HepG2 (cell line): ENCODE data around the gene CAMTA1.

Experiments
- CHD2 ChIP-seq: IDR thresholded peaks from 2 replicates; pipeline ENCODE4 v1.6.1; 2011; ENCODE audit warnings: low read depth, low read length, improper control_type of control experiment
- EZH2 ChIP-seq: conservative IDR thresholded peaks from 2 replicates; pipeline ENCODE4 v1.6.1; 2012; ENCODE audit warnings: mild to moderate bottlenecking, low read depth, low read length, moderate library complexity
- KDM5B ChIP-seq: sonication (generic); formaldehyde crosslinking; IDR thresholded peaks from 2 replicates; pipeline ENCODE4 v1.4.0; 2020; ENCODE audit warnings: missing genetic modification reagents, mild to moderate bottlenecking, borderline replicate concordance
- POLR2A ChIP-seq, 2 experiments: IDR thresholded peaks; 2 replicates each; pipeline ENCODE4 v1.6.1; 2011; ENCODE audit warnings: low read depth in 2 of 2, low read length in 2 of 2, mild to moderate bottlenecking in 1 of 2, moderate library complexity in 1 of 2; ENCODE audit not compliant: insufficient read depth in 1 of 2
- SP2 ChIP-seq: sonication (generic); formaldehyde crosslinking; IDR thresholded peaks from 2 replicates; pipeline ENCODE4 v1.5.1; 2020; ENCODE audit warnings: mild to moderate bottlenecking, missing genetic modification reagents

GRCh38 chr1:7288992-7289391 lies 503.7 kb downstream of the CAMTA1 start:
- no peak for TF ChIP-seq POLR2A (IDR thresholded peaks at IDR 0.05; ENCODE audit: insufficient read depth in 1 of 2, low read depth in 2 of 2, low read length in 2 of 2)
- no peak for TF ChIP-seq EZH2
- TF ChIP-seq KDM5B (CRISPR knock-in tag) = no peak
- TF ChIP-seq SP2 (CRISPR knock-in tag) = no peak
- no peak for TF ChIP-seq CHD2
